ENCODE data around the gene SMIM45.

The SMIM45 gene

DNA sequence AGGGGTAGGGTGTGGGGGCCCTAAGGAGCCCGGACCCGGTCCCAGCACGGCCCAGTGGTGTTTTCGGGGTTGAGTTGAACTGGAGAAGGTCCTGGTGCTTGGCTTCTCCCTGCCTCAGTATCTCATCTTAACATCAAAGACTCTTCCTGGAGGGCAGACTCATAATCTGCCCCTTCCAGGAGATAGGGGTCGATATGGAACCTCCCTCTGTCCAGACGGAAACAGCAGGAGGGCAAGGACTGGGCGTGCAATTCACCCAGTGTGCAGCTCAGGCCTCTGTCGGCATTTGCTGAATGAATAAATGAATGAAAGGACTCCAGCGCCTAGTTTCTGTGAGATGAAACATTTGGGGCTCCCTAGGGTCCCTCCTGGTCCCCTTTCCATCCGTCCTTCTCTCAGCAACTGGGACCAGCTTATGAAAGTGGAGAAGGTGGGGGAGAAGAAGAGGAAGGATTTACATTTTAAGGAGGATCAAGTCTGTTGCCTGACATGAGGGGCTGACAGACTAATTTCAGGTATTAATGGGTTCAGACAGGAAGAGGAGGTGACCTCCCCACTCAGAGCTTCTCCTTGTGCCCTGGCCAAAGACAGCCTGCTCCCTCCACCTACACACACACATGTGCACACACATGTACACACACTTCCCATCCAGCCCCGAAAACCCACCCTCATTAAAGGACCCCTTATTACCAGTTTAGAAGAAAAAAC is 36.0 kb upstream of the SMIM45 start:
- DNase-seq: no peak

DNA sequence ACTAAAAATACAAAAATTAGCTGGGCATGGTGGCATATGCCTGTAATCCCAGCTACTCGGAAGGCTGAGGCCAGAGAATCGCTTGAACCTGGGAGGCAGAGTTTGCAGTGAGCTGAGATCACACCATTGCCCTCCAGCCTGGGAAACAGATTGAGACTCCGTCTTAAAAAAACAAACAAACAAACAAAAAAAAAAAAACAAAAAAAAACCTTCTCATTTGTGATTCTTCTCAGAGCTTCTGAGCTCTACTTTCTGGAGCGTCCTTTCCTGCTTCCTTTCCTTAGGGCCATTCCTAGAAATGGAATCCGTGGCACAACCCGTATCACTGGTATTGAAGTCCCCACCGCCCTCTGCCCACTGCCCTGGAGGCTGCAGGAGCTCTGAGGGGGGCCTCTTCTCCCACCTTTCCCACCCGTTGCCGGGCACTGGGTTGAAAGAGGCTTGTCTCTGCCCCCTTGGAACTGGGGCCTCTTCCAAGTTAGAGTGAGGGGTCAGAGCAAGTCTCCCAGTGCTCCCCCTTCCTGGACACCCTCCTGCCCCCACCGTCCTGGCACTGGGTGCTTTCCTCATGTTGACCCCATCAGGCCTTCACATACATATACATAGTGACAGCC is 35.1 kb upstream of the SMIM45 start:
- no peak for DNase-seq

DNA sequence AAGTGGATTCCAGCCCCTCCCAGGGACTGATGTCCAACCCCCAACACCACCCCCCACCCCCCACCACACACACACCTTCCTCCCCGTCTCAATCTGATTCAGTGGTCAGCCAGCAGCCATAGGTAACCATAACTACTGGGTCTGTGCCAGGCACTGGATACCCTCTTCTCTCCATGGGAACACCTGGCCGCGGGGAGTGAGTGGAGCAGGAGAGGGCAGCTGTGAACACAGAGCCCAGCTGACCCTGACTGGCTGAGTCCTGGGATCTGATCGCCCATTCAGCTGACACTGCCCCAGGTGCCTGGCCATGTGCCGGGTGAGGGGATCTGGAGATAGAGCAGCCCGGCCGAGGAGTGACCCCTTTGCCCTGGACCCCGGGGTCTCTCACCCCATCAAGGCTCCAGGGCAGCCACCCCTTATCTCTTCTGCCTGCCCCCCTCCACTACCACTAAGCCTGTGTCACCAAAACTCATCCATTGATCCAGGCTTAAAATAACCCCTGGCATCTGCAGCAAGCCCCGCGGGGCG is 34.5 kb upstream of the SMIM45 start:
- no peak for DNase-seq

DNA sequence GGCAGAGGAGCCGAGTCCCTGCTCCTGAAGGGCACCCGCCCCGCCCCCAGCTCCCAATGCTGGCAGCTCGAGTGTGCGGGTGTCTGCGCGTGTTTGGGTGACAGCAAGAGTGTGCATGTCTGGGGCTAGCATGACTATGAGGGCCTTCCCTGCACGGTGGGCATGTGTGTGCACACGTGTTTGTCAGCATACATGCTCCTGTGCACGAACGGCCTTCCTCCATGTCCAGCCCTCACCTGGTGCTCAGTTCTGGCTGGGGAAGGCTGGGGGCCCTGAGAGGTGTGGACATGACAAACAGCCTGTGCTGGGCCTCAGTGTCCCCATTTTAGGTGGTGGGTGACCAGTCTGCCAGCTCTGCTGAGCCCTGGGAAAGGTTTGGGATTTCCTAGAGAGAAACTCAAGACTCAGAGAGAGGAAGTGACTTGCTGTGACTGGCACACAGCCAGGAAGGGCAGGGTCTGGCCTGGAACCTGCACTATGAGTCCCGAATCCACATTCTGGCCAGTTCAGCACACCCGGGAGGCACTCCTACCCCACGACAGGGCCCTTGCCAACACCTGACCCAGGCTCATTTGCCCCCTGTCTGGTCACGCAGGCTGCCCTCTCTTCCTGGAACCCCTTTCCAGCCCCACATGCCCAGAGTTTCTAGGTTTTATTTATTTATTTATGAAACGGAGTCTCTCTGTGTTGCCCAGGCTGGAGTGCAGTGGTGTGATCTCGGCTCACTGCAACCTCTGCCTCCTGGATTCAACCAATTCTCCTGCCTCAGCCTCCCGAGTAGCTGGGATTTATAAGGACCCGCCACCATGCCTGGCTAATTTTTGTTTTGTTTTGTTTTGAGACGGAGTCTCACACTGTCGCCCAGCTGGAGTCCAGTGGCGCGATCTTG is 33.8 kb upstream of the SMIM45 start:
- DNase-seq: peak in 1 of 2 donors; percentile 57

DNA sequence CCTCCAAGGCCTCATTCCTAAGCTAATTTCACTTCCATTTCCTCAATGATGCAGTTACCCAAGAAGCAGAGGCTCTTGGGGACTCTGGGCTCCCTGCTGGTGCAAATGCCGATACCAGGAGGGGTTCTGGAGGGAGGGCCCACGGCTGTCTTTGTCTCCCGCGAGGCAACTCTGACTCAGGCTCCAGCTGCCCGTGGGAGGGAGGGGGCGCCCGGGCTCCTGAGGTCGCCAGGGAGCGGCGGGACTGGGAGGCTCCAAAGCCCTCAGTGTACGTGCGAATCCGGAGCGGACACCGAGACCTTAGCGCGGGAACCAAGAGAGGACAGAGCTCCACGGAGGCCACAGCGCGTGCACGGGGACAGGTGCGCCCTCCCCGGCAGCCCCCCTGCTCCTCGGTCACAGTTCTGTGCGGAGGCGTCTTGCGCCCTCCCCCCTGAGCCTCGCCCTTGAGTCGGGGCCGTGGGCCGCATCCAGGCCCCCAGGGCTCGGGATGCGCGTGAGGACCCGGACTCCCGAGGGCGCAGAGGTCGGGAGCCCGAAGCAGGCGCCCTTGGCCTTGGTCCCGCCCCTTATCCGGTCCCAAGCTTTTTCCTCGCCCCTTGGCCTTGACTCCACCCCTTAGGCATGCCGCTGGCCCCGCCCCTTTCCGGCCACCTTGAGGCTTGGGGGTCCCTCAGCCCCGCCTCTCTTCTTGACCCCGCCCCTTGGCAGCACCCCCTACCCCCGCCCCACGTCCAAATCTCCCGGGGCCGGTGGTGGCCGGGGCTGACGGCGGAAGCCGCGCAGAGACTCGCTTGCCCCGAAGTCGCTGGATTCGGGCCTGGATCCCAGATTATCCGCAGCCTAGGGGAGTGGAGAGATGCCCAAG is 32.4 kb upstream of the SMIM45 start:
- DNase-seq: peak; percentile 53 to 78

DNA sequence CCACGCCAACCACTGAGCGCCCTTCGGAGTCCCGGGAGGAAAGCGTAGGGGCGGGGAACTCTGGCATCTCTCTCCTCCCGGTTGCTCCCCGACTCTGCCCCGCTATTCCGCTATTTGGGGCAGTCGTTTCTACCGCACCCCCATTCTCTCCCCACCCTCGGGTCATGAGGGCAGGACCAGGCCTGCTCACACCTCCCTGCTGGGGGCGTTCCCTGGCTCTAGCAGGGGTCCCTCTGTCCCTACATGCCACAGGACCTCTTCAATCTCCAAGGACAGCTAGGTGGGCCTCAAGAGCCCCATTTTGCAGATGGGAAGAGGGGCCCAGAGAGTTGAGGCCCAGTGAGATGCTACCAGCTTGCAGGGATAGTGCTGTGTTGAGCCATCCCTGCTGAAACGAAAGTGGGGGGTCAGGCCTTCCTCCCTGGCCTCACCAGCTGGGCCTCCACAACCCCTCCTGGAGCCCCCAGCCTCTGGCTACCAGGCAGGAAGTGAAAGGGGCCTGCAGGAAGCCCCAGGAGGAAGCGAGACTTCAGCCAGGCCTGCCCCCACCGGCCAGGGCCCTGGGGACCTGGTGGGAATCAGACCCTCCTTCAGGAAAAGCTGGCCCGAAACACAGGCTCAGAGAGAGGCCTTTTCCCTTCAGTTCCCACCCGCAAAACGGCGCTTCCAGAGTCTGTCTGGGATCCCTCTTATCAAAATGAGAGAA is 31.5 kb upstream of the SMIM45 start:
- DNase-seq: peak in 1 of 2 donors; percentile 65

DNA sequence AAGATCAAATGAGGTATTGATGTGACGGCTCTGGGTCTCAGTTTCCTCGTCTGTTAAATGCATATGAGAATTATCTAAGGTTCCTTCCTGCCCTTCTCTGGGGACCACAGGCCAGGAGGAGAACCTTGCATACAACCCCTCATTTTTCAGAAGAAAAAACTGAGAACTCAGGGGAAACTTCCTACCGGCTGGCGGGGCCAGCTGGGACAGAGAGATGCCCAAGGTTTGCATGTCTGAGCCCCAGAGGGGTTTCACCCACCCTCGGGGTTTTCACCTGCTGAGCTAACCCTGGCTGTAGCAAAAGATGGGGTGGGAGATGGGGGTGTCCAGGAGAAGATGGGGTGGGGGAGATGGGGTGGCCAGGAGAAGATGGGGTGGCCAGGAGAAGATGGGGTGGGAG is 29.6 kb upstream of the SMIM45 start:
- DNase-seq: no peak

DNA sequence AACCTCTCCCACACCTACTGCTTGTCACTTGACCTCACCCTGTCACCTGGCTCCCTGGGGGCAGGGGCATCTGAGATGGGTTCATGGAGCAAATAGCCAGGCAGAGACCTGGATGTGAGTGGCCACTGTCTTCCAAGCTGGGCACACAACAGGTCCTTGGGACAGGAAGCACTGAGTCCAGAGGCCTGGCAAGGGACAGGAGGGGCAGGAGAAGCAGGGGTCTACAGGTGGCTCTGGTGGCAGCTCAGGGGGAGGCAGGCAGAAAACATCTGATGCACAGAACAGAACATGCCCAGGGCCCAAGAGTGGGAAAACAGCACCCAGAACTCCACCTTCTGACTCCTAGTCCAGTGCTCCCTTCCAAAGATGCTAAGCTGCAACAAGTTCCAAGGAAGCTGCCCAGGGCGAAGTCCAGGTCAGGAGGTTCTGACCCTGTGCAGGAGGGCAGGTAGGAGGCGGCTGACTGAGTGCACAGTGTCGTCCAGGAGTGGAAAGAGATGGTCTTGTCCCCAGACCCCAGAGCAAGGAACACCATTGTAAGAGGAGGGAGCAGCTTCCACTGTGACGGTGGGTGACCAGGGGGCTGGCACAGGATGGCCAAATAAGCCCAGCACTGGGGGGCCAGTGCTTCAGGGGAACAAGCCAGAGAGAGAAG is 28.9 kb upstream of the SMIM45 start:
- no peak for DNase-seq

DNA sequence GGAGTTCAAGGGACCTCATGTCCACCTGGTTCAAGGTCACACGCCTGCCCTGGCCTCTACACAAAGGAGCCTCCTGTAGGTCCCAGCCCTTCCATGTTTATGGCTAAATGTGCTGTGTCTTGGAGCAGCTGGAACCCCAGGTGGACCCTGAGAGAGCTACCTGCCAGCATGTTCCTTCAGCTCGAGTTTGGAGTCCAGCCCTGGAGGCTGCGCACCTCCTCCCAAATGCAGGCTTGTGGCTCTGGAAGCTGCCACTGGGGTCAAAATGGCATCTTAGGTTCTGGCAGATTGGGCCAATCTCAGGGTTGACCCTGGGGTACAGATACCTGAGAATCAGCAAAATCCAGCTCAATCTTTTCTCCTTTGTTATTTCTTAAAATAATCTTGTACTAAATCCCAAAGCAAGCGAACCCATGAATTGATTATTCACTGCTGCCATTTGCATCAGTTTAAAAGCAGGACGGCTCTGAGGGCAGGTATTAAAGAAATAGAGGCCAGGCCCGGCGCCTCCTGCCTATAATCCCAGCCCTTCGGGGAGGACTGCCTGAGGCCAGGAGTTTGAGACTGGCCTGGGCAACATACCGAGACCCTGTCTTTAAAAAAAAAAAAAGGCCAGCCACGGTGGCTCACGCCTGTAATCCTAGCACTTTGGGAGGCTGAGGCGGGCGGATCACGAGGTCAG is 28.2 kb upstream of the SMIM45 start:
- DNase-seq: no peak

DNA sequence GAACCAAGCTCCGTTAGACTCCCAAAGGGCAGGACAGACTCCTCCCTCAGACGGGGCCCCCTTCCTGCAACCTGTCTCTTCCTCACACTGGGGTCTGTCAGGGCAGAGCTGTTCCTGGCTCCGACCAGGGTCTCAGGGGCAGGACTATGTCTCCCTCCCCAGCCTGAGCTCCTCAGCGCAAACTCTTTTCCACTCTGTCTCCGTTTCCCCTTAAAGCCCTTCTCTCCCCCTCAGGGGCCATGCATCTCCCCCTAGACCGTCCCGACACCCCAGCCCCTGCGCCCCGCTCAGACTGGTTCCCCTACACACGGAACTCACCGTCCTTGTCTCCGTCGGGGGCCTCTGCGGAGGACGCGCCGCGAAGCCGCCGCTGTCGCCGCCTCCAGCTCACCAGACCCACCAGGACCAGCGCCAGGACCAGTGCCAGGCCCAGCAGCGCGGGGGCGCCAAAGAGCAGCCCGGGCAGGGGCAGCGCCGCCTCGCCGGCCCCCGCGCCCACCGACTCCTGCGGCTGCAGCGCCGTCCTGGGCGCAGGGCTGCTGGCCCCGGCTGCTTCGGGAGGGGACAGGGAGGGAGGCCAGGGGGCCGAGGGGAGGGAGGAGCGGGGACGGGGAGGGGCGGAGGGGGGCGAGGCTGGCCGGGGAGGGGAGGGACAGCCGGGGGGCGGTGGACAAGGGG is 26.0 kb upstream of the SMIM45 start:
- peak; percentile 81 for DNase-seq

DNA sequence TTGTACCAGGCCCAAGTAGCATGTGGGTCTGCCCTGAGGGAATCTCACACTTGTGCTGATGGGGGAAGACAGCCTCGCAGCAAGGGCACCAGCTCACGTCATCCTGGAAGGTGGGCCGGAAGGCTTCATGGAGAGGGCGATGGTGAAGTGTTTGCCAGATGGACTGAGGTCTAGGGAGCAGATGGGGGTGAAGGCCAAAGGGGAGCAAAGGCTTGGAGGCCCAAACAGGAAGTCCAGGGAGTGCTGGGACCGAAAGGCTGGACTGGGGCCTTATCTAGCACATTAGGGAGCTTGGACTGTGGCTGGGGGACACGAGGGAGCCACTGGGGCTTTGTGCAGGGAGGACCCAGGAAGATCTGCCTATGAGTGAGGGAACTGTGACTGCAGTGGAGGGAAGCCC is 24.1 kb upstream of the SMIM45 start:
- no peak for DNase-seq

DNA sequence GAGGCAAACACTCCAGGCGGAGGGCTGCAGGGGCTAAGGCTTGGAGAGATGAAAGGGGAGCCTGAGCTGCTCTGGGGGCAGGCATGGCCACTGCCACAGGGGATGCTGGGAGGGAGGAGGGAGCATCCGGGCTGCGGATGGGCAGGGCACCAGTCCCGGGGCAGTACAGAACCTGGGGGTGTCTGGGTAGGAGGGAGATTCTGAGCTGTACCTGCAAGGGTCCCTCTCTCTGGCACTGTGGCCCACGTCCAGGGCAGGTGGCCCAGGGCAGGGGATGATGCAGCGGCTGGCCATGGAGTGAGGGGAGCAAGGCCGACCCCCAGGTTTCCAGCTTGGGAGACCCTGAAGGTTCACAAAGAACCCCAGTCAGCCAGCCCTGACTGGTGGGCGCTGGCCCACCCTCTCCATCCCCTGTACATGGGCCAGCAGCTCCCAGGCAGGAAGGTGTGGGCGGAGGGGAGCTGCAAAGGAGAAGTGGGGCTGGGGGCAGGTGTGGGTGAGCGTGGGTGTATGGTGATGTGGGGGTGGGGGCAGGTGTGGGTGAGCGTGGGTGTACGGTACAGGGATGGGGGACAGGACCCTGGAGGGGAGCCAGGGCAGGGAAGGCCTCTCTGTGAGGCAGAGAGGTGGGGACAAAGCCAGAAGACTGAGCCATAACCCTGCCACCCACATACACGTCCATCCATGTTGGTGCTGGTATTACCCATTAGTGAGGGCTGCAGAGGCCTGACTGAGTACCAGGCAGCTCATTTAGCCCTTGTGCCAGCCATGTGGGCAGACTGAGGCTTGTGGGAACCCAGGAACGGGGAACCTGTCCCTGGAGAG is 23.1 kb upstream of the SMIM45 start:
- peak in 1 of 2 donors; percentile 66 for DNase-seq

DNA sequence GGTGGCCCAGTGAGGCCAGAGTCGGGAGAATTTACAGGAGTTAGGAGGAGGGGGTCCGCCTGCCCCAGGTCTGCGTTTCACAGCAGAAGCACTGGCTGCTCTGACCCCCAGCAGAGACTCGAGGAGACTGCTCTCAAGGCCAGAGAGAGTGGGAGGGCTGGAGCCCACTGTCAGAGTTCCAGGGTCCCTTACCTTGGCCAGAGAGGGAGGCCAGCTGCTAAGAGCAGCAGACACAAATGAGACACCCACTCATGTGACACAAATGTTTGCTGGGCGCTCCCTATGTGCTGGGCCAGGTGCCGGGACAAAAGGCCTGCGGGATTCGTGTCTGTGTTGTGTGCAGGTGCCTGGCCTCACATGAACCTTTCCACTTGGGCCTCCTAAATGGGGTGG is 22.5 kb upstream of the SMIM45 start:
- DNase-seq: no peak

DNA sequence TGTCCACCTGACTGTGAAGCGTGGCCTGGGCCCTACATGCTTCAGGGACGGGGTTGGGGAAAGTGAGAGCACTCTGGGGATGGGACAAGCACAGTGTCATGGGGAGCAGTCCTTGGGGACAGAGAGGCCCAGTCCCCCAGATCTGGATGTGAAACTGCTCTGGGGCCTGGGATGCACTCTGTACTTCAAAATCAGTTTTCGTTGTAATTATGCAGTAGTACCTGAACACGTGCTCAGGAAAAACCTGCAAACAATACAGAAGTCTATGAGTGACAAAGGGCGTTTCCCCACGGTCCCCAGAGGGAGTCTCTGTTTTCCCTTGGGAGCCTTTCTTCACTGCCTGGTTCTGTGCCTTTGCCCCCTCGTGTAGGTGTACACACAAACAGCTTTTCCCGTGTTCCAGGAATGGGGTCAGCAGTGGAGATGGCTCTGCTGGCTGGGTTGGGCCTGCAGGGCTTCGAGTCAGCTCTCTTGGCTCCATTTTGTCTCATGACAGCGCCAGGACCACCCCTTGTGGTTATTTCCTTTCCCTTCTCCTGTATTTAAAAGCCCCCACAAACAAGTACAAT is 20.2 kb upstream of the SMIM45 start:
- DNase-seq: peak in 1 of 2 donors; percentile 68

DNA sequence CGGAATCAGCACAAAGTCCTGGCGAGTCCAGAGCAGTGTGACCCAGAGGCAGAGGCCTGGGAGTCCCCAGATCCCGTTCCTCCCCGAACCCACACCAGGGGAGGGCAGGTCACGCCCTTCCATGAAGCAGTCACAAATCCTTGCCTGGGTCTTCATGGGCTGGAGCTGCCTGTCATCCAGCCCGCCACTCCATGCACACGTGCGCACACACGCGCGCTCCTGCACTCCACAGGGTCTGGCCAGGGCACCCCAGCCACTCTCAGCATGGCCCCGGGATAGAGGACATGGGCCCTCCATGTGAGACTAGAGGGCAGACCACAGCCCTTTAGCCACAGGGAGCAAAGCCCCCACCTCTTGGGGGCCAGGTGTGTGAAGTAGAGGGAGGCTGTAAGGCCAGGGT is 19.6 kb upstream of the SMIM45 start:
- DNase-seq: no peak

DNA sequence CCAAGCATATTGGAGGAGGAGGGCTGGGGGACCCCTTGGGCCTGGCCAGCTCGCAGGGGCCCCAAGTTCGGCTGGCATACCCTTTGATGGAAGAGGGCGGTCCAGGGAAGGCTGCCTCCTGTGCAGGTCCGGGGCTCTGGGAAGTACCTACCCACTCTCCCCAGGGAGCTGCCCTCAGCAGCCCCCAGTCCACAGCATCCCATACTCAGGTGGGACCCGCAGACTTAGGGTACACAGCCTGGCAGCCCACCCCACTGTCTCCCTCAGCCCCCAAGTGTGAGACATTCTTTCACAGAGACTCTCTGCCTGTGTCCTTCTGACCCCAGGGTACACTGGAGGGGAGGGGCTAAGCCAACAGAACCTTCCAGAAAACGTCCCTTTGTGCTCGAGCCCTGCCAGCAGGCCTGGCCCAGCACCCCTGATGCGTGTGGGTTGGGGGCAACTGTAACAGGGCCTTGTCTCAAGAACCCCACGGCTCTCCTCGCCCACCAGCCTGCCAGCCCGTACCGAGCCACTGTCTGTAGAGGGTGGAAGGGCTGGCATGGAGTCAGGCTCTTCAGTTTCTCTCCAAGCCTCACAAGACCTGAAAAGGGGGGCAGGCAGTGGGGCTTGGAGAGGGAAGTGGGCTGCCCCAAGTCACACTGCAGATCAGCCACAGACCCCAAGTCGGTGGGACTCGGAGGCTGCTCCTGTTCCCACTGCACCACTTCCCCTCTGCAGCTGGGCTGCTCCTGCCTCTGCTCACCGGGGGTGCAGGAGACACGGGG is 18.4 kb upstream of the SMIM45 start:
- DNase-seq: no peak

DNA sequence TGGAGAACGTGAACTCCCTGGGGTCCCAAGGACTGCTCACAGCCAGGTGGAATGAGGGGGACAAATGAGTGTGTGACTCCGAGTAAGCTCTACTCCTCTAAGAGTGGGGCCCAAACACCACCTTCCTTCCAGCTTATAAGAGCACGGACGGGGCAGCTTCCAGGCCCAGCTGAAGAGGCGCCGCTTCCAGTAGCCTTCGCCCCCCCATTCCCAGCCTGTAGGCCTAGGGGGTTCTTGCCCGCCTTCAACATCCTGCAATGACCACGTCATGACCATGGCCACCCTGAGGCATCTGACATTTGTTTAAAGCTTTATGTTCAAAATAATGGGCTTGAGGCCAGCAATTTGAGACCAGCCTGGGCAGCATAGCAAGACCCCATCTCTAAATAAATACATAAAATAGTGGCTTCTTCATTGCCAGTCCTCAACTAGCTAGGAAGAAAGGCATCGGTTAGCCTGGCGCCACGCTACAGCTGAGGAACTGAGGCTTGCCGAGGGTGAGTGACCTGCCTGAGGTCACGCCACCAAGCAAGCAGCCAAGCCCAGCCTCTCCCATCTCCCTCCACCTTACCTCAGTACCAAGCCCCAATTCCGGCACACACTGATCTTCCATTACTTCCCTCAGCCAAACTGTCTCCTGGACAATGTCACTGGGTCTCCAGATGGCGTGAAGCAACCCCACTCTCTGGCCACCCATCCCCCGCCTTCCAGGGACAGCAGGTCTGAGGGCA is 17.5 kb upstream of the SMIM45 start:
- DNase-seq: no peak
